ENCODE results near the gene PIK3C2G. TPM values are rescaled to one million over a fixed set of nuclear protein-coding genes. Genes with fewer than 3 reads are reported as not detected.

Gene PIK3C2G
- total RNA-seq, 1 donor from 2014 or later: not detected

DNA sequence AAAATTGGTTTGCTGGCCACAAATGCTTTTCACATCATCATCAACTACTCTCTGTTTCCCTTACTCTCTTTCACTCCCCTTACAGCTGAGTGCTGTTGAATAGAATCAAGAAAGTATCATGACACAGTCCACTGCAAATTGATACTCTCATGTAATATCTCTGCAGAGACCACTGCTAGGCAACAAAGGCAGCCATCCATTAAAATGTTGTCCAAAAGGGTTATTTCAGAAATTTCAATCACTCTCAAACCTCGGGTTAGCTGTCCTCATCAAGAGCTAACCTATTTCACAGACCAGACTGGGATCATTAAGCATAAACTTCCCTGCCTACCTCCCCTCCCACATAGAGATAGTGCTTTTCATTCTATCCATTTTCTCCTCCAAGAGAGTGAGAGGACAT, 289.8 kb downstream of the PIK3C2G start:
- no peak for DNase-seq (ENCODE audit: low read depth)

DNA sequence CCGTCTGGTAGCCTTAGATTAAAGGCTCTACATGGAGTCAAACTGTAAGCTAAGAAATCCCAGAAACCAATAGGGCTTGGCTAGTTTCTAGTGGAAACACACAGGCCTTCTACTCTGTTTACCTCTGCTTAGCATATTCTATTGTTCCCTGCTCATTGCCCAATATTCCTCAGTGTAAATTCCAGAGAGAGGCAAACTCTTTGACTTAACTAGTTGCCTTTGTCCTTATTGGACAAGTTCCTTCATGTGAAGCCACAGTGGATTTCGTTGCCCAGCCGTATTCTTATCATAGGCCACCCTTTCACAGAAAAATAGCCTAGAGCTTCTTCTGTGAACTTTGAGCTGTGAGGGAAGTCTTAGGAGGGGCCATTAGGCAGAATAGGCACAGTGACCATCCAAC, 290.4 kb downstream of the PIK3C2G start:
- DNase-seq (ENCODE audit: low read depth): no peak

DNA sequence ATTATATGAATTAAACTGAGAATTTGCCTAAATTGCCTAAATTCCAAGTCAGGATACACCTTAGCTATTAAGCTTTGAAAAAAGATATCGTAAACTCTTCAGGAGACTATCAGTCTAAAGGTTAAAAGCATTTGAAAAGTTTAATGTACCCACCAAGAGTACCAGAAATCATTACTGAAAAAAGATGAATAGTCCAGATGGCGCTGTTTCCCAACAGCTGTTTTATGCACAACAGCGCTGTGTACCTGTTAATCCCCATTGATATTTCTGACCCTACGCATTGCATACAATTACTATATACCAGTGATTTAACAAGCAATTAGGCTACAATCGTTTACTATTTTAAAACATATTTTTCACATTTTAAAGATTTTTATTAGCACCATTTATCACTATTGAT, 291.5 kb downstream of the PIK3C2G start:
- DNase-seq (ENCODE audit: low read depth): no peak

DNA sequence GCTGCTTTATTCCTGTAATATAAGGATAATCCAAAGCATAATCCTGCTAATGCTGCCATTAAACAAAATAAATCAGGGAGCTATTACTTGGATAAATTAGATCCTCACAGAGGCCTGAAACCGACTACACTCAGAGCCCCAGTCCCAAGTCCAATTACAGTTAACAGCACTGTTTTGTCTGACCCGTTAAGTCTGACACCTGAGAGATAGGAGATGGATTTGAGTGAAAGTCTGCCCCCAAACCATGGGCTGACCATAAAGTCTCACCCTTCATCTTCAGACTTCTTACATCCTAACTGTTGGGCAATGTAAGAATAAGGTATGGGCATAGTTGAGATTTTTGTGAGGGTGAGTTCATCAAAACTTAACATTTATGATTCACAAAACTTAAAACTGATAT, 294.8 kb downstream of the PIK3C2G start:
- no peak for DNase-seq (ENCODE audit: low read depth)

DNA sequence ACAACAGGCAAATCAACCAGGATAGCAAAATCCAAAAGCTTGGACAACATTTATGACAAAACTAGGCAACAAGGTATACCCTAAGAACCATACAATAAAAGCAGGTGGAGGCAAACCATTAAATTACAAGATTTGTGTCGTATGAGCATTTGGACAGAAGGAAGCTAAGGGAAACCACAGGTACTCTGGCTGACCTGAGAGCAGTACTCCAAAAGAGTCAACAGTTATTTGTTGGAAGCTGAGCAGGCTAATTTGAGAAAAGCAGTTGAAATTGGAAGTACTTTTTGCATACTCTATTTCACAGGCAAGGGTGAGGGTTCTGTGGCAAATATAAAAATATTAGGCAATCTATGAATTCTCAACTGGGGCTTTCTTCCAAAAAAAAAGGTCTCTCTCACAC, 297.9 kb downstream of the PIK3C2G start:
- DNase-seq (ENCODE audit: low read depth): no peak

DNA sequence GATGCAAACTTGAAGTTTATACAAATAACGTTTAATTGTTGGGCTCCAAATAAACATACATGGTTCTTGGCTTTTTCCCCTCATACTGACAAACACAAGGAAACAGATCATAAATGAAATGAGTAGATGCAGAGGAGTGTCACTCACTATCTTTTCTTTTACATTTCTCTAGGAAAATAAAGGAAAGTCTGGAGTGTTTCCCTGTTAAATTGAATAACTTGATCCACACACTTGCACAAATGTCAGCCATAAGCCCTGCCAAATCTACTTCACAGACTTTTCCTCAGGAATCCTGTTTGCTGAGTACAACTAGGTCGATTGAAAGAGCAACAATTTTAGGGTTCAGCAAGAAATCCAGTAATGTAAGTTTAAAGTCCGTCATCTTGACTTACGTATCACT, 301.2 kb downstream of the PIK3C2G start:
- DNase-seq (ENCODE audit: low read depth): no peak

DNA sequence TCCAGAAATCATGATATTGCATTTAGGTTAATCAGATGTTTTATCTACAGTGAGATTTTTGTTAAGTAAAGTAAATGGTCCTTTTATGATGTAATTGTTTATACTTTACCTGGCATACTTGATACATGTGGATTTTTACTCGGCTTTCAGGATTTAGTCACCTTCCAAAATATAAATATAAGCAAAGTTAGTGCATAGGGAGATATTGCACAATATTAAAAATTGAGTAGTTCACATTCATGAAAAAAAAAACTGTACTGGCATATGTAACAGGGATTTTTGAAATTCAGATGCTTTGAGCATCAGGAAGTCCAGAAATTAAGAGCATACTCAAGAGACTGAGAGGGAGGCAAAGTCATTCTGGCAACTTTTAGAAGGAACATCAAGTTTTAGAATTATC, 303.0 kb downstream of the PIK3C2G start:
- no peak for DNase-seq (ENCODE audit: low read depth)

DNA sequence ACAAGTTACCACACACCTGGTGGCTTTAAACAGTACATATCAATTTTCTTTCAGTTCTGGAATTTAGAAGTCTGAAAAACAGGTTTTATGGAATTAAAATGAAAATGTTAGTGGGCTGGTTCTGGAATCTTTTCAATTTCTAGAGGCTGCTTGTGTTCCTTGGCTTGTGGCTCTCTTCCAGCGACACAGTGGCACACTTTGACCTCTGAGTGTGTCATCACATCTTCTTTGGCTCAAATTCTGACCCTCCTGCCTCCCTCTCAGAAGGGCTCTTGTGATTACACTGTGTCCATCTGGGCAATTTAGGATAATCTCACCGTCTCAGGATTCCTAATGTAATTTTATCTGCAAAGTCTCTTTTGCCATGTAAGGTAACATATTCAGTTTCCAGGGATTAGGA, 306.5 kb downstream of the PIK3C2G start:
- no peak for DNase-seq (ENCODE audit: low read depth)

DNA sequence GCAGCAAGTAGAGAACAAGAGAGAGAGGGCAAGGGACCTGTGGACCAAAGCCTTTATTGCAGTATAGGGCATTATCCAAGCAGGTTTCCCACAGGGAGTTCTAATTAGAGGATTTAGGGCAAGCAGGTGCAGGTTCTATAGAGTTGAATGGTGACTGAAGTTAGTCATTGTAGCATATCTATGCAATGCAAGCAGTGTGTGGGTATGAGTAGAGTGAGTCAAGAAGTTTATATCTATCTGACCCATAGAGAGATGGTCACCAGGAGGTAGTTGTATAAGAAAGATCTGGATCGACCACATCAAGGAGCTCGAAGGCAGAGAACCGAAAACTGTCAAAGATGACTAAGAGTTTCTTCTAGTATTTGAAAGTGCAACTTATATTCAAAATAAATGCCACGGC, 309.2 kb downstream of the PIK3C2G start:
- DNase-seq (ENCODE audit: low read depth): no peak

DNA sequence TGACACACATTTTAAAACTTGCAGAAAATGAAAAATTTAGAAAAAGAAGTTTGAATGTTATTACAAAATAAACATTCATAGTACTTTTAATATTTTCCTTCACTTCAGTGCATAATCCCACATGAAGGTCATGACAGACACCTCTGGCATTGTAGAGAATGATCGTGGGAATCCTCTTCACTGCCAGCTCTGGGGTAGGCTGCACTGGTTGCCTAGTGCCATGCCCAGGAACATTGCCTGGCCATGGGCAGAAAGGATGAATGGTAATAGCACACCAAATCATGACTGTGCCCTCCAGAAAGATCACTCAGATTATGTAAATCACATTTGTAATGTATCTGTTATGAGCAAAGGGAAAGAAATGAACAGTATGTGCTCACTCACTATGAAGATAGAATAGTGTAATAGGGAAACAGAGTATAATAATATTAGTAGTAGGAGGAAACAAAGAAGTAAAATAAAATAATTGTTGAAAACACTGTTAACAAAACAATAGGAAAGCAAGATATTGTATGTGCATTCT, 314.8 kb downstream of the PIK3C2G start:
- no peak for DNase-seq (ENCODE audit: low read depth)

DNA sequence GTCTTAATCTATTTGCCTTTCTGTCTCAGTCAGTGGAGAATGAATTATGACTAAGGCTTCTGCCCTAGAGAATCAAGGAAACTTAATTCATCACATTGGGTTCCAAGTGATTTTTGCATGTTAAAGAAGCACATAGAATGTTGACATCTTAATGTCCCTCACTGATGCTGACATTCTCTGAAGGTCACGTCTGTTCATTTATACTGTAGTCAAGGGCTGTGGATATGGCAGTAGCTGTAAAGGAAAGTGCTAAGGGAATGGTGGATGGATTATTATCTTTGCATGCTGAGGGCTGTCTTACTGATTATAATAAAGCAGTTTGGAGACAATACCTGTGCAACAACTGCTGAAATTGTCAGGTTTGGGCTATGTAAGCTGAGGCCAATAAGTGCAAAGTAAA, 315.3 kb downstream of the PIK3C2G start:
- no peak for DNase-seq (ENCODE audit: low read depth)

DNA sequence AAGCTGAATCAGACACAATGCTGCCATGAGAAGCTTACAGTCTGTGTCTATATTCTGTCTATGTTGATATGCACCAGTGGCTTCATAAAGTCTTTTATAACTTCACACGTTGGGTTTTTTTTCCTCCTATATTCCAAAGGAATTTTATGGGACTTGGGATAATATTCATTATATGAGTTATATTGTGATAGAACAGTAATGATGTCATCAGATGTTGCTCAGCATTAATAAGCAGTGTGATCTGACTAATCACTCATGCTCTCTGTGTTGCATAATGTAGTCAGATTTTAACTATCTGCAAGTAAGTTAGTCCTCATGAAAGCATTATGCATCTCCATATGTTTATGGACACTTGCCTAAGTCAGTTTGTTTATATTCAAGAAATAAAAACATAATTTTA, 316.9 kb downstream of the PIK3C2G start:
- no peak for DNase-seq (ENCODE audit: low read depth)

DNA sequence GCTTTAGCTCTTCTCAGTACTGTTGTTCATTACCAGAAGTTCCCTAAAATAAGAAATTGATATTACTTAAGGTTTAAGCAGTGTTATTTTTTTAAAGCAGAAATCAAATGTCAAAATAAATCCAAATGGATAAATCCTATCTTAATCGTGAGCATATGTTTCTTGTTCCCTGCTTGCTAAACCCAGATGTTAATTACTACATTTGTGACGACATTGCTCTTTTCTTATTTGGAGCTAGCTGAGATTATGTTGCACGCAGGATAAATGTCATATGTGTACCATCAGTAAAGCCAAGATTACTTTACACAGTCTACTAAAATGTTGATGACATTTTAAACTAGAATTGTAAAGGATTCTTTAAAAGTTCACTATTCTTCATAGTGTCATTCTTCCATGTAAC, 319.0 kb downstream of the PIK3C2G start:
- DNase-seq (ENCODE audit: low read depth): no peak

DNA sequence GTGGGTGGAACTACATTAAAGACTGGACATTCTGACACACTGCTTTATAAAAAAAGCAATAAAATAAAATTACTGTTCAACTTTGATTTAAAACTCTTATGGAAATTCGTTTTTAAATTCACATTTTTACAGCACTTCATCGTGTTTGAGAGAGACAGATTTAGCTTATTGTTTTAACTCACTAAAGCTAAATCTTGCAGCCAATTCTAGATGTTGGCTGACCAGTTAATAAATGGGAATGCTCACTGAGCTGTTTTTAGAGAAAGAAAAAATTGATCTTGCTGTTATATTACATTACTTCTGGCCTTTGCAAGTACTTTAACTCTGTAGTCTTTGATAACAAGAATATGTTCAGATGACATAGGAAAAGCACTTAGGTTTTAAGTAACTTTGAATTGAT, 319.4 kb downstream of the PIK3C2G start:
- no peak for DNase-seq (ENCODE audit: low read depth)

DNA sequence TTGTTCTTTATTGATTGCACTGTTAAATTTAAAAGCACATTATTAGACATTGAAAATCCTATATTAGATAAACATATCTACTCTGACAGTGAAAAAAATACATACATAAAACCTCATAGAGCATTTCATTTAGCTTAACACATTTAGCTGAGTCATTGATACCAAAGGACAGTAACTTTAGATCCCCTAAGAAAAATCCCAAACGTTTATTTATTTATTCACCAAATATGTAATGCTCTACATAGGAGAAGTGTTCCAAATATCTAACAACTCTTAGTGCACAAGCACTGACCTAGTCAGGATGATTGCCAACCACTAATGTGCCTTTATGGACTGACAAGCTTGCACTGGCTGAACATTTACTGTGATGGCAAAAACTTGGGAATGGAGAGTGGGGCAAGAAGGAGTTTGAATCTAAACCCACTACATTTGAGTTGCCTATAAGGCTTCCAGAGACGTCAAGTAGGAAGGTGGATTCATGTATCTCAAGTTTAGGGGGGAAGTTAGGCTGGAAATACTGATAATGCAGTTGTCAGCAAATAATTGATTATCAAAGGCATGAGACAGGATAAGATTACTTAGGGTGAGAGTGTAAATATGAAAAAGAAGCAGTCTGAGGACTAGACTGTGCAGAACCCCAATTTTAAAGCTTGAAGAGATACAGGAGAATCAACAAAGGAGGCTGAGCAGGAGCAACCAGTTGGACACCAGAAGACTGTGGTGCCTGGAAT, 320.1 kb downstream of the PIK3C2G start:
- DNase-seq (ENCODE audit: low read depth): no peak

DNA sequence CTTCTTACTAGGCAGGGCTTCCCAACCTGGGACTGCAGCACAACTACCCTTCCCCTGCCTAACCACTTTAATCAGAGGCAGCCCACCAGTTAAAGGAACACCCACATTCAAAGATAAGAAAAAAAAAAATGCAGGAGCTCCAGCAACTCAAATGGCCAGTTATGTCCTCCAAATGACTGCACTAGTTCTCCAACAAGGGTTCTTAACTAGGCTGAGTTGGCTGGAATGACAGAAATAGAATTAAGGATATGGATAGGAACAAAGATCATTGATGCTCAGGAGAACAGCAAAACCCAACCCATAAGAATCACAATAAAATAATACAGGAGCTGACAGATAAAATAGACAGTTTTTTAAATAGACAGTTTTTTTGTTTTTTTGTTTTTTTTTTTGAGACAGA, 322.3 kb downstream of the PIK3C2G start:
- no peak for DNase-seq (ENCODE audit: low read depth)

DNA sequence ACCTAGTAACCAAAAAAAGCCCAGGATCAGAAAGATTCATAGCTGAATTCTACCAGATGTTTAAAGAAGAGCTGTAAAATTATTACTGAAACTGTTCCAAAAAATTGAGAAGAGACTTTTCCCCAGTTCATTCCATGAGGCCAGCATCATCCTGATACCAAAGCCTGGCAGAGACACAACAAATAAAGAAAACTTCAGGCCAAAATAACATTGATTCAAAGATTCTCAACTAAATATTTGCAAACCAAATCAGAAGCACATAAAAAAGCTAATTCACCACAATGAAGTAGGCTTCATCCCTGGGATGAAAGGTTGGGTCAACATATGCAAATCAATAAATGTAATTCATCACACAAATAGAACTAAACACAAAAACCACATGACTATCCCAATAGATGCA, 325.3 kb downstream of the PIK3C2G start:
- no peak for DNase-seq (ENCODE audit: low read depth)

DNA sequence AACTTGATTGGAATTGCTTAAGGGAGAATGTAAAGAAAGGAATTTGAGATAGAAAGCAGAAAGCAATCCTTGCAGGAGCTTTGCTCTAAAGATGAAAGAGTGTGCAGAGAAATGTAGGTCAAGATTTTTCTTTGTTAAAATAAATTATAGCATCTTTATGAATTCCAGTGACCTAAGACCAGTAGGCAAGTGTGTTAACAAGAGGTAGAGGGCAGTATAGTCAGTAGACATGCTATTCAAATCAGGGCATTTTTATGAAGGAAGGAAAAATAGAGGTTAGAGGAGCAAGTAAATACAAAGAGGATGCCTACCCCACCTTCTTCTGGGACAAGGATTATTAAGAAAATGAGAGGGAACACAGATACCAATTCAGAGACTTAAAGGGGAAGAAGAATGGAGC, 328.0 kb downstream of the PIK3C2G start:
- no peak for DNase-seq (ENCODE audit: low read depth)

DNA sequence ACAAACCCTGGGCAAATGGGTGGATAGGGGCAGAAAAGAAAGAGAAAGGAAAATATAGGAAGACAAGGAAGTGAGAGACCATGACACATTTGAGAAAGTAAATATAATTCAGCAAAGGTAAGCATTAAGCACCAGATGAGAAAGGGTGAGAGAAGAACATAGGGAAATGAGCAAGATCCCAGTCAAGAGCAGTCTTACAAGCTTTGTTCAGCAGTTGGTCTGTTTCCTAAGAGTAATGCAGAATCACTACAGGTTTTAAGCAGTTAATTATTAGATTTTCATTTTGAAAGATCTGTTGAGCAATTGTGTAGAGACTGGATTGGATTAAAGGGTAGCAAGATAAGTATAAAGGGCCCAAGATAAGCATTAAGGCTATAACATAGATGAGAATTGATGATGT, 330.2 kb downstream of the PIK3C2G start:
- DNase-seq (ENCODE audit: low read depth): no peak

DNA sequence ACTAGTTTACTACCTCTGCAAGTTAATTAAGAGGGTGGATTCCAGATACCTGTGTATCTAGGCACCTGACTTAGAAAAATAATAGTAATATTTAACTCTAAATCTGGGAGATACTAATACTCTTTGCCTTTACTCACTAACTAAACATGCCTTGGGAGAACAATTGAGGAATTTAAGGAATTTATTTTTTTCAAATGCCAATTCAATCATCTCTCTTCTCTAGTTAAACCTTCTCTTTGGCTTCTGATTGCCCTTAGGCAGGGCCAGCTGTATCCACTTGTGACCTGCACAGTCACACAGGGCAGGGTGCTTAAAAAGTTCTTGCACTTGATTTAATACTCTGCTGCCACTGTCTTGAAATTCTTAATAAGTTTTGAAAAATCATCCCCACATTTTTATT, 334.1 kb downstream of the PIK3C2G start:
- no peak for DNase-seq (ENCODE audit: low read depth)

DNA sequence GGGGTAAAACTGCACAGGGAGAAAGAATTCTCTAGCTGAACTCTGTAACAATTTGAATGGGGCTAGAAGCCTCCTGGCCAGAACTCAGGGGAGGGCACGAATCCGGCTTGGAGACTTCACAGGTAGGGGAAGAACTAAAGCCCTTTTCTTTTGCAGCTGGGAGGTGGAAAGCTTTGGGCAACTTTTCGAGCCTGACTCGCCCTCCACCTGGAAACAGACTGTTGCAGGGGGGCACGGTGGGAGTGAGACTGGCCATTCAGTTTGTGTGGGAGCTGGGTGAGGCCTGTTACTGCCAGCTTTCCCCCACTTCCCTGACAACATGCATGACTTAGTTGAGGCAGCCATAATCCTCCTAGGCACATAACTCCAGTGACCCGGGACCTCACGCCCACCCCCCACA, 340.6 kb downstream of the PIK3C2G start:
- no peak for DNase-seq (ENCODE audit: low read depth)

DNA sequence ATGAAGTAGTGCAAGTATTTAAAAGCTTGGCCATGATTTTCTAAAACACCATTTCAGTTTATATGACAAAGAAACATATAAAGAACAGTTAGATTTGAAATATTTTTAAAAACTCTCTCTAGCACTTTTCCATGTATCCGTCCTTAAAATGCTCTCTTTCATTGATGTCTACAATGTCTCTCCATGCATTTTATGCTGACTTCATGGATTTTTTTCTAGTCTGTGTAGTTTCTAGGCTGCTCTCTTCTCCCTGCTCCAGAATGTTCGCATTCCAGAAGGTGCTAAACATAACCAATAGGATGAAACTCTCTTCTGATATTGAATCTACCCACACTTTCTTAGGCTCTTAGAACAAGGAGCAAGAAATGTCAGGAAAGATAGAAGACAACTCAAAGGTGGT, 351.7 kb downstream of the PIK3C2G start:
- no peak for DNase-seq (ENCODE audit: low read depth)

DNA sequence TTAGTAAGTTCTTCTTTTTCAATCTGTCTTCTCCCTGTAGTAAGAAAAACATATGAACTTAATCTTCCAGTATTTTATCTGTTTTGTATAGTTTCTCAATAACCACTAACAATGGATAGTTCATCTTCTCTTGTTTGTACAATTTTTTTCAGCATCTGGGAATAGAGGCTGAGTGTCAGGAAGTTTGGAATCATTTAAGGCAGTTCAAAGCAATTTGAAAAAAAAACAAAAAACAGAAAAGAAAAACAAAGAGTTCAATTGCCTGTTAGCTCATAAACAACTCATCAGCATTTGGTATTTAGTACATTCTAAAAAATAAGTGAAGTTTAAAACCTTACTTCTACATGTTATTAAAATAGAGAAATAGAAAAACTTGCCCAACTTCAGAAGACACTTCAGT, 359.7 kb downstream of the PIK3C2G start:
- no peak for DNase-seq (ENCODE audit: low read depth)

DNA sequence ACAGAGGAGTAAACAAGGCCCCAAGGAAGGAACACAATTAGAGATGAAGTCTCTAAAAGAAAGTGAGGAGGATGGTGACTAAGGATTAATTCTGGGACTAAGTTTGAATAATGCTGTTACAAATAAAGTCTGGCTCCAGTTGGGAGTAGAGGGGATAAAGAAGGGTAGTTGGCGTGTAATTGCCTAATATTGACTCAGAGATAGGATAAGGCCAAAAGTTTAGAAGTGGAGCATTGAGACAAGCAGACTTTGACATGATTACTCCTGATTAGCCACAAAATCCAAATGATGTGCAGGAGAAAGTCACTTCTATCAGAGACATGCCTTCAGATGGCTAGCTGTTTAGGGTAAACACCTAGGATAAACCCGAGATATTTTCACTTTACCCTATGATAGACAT, 368.1 kb downstream of the PIK3C2G start:
- no peak for DNase-seq (ENCODE audit: low read depth)

All from myocyte (in vitro differentiated cells).